Measurements from ENCODE around the gene EPB41L1.

Gene EPB41L1

GRCh38 chr20:36197271-36197670 lies 42.7 kb downstream of the EPB41L1 start:
- DNase-seq, result no peak

GRCh38 chr20:36199345-36200257 lies 45.1 kb downstream of the EPB41L1 start:
- peak; percentile 64 for DNase-seq

- DNase-seq, result no peak
These were observed 45.9 kb downstream of the EPB41L1 start for GRCh38 chr20:36200451-36200850.

- no peak for DNase-seq
These were observed 46.7 kb downstream of the EPB41L1 start for GRCh38 chr20:36201198-36201597.

GRCh38 chr20:36202891-36203338 lies 48.4 kb downstream of the EPB41L1 start:
- DNase-seq, result peak; percentile 35

- no peak for DNase-seq
These were observed 49.3 kb downstream of the EPB41L1 start for GRCh38 chr20:36203861-36204260.

- no peak for DNase-seq
These were observed 50.5 kb downstream of the EPB41L1 start for GRCh38 chr20:36205026-36205425.

- no peak for DNase-seq
These were observed 51.5 kb downstream of the EPB41L1 start for GRCh38 chr20:36206068-36206467.

- DNase-seq, result no peak
These were observed 52.1 kb downstream of the EPB41L1 start for GRCh38 chr20:36206641-36207040.

GRCh38 chr20:36207602-36208001 lies 53.1 kb downstream of the EPB41L1 start:
- no peak for DNase-seq

GRCh38 chr20:36208257-36208656 lies 53.7 kb downstream of the EPB41L1 start:
- DNase-seq, result no peak

GRCh38 chr20:36210436-36211021 lies 56.0 kb downstream of the EPB41L1 start:
- DNase-seq, result no peak

GRCh38 chr20:36213362-36213761 lies 58.8 kb downstream of the EPB41L1 start:
- no peak for DNase-seq

- DNase-seq, result peak; percentile 26
These were observed 60.2 kb downstream of the EPB41L1 start for GRCh38 chr20:36214684-36215256.

GRCh38 chr20:36215778-36216177 lies 61.2 kb downstream of the EPB41L1 start:
- no peak for DNase-seq

GRCh38 chr20:36216314-36217025 lies 61.9 kb downstream of the EPB41L1 start:
- no peak for DNase-seq

- no peak for DNase-seq
These were observed 62.7 kb downstream of the EPB41L1 start for GRCh38 chr20:36217226-36217625.

- no peak for DNase-seq
These were observed 64.0 kb downstream of the EPB41L1 start for GRCh38 chr20:36218380-36219064.

- DNase-seq, result no peak
These were observed 65.2 kb downstream of the EPB41L1 start for GRCh38 chr20:36219671-36220220.

- DNase-seq, result no peak
These were observed 71.1 kb downstream of the EPB41L1 start for GRCh38 chr20:36225666-36226065.

GRCh38 chr20:36228770-36229169 lies 74.2 kb downstream of the EPB41L1 start:
- no peak for DNase-seq

- DNase-seq, result no peak
These were observed 75.5 kb downstream of the EPB41L1 start for GRCh38 chr20:36230019-36230418.
